C4-2B (cell line): Measurements from ENCODE around the gene STRIP2.
"Not testable (repeated sequence)": the region's sequence is repeated elsewhere in the genome, so short reads cannot be mapped to it uniquely, and the experiment has no call there.

Experiments
- CTCF ChIP-seq: fragments of 450-650 bp; conservative IDR thresholded peaks from 2 replicates; pipeline ENCODE4 v1.5.1; 2017; ENCODE audit warnings: mild to moderate bottlenecking
- ZFX ChIP-seq: fragments of 450-650 bp; IDR thresholded peaks from 2 replicates; pipeline ENCODE4 v1.6.1; 2017

DNA sequence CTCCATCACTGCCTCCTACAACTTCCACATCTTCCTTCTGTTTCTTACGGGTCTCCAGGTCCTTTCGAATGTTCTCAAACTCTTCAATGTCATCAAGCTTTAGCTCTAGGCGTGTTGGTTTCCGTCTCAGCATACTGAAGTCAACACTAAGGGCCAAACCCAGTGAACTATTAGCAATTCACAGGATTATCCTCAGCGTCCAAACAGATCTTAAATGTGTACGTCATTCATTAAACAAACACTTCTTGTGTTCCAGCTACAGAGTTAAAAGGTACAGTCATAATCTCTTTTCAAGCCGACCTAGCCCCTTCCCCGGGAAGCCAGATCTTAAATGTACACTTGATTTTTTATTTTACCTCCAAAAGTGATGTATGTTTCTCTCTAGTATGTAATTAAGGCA is 24.0 kb upstream of the STRIP2 start:
- not testable (repeated sequence) for TF ChIP-seq CTCF, ZFX
